ENCODE results near the gene ANKRD65.

Gene ANKRD65

DNA sequence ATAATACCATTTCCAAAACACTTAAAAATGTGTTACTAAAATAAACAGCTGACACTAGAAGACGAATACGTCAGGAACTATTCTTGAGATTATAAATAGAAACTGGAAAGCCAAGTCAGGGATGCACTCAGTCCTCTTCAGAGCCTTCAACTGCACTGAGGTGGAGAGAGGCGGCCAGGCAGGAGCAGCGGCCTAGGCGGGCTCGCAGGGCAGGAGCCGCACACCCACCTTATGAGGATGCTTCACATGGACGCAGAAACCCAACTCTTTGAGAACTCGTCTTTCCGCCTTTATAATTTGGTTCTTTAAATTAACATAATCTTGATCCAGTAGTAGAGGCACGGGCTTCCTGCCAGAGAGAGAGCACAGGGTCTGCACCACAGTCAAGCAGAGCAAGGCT, 25.9 kb downstream of the ANKRD65 start:
- no peak overlapping the region for H3K4me3 ChIP-seq (ENCODE audit: low read length)
- no peak for DNase-seq (ENCODE audit: low read depth)
- TF ChIP-seq, protein P1, sequence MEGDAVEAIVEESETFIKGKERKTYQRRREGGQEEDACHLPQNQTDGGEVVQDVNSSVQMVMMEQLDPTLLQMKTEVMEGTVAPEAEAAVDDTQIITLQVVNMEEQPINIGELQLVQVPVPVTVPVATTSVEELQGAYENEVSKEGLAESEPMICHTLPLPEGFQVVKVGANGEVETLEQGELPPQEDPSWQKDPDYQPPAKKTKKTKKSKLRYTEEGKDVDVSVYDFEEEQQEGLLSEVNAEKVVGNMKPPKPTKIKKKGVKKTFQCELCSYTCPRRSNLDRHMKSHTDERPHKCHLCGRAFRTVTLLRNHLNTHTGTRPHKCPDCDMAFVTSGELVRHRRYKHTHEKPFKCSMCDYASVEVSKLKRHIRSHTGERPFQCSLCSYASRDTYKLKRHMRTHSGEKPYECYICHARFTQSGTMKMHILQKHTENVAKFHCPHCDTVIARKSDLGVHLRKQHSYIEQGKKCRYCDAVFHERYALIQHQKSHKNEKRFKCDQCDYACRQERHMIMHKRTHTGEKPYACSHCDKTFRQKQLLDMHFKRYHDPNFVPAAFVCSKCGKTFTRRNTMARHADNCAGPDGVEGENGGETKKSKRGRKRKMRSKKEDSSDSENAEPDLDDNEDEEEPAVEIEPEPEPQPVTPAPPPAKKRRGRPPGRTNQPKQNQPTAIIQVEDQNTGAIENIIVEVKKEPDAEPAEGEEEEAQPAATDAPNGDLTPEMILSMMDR (conservative IDR thresholded peaks at IDR 0.05; ENCODE audit: low read length) = no peak

DNA sequence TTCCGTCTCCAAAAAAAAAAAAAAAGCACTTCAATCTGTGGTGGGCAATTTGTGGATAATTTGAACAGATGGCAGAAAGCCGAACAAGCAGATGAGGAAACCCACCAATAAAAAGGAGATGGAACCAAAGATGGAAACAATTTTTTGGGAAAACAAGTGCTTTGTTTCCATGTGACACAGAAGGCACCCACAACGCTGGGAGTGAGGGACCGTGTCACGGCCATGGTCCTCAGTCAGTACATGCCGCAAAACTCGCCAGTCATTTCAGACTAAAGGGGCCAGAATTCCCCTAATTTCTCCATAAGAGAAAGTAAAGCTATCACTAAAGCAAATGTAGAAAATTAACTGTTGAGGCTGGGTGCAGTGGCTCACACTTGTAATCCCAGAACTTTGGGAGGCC, 27.0 kb downstream of the ANKRD65 start:
- TF ChIP-seq, protein P1 (conservative IDR thresholded peaks at IDR 0.05; ENCODE audit: low read length) = no peak
- DNase-seq (ENCODE audit: low read depth) = no peak
- no peak overlapping the region for H3K4me3 ChIP-seq (ENCODE audit: low read length)

DNA sequence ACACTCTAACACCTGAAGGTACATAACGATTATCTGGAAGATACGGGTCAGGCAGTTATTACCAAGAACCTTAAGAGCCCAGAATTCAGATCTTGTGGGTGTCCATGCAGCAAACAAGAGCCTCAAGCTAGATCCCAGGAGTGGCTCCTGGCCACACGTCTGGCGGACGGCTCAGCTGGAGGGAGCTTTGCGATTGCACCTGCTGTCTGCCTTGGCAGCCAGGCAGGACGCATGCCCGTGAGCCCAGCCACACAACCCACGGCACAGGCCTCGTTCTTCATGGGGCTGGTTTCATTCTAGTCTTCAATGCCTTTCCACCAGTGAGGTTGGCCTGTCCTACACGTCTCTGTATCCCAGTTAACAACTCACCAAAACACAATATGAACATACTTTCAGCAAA, 27.6 kb downstream of the ANKRD65 start:
- H3K4me3 ChIP-seq (ENCODE audit: low read length) = no peak overlapping the region
- TF ChIP-seq, protein P1 (conservative IDR thresholded peaks at IDR 0.05; ENCODE audit: low read length) = no peak
- DNase-seq (ENCODE audit: low read depth) = no peak

DNA sequence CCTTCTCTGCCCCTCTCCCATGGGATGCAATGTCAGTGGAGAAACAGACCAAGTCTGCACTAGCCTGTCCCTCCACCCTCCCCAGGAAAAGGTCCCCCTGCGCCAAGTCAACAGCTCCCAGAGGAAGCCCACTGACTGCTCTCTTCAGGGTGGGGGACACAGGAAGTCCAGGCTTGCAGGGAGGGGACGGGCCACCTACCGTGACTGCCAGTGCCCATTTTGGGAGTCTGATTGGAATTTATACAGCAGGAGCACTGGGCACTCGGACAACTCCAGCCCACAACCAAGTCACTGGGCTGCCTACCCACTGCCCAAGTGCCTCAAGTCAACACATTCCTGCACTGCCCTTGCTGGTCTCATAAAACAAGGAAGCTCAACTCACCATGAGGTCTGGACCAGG, 28.1 kb downstream of the ANKRD65 start:
- no peak for DNase-seq (ENCODE audit: low read depth)
- no peak overlapping the region for H3K4me3 ChIP-seq (ENCODE audit: low read length)
- TF ChIP-seq, protein P1 (conservative IDR thresholded peaks at IDR 0.05; ENCODE audit: low read length) = no peak

DNA sequence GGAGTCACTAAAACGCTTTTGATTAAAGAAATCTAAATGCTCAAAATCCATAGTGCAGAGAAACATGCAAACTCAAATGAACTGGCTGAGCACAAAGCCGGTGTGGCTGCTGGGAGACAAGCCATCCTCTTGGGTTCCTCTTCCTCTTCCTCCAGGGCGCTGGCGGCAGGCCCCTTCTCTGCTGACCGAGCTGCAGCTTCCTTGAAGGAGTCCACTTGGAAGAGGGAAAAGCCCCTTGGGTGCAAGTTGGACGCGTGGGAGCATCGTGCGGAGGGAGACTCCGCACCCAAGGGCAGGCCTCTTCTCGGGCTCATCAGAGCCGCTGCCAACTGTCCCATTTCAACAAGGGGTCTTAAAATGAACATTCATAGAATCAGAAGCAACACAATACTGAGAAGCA, 29.9 kb downstream of the ANKRD65 start:
- no peak overlapping the region for H3K4me3 ChIP-seq (ENCODE audit: low read length)
- no peak for DNase-seq (ENCODE audit: low read depth)
- TF ChIP-seq, protein P1 (conservative IDR thresholded peaks at IDR 0.05; ENCODE audit: low read length) = no peak

DNA sequence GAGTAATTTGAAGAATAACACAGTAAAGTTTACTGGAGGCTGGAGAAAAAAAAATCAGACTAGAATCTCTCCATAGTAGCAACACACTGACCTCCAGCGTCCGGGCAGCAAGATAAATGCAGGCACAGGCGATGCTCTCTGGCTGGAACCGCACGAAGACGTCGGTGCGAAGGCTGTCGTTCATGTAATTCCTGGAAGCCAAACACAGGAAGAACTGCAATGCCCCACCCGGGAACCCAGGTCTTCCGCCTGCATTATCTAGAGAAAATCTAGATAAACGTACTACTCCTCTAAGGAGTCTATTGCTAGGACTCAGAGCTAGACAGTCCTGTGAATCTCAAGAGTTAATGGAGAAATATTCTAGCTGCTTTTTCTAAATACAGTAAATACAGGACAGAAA, 30.4 kb downstream of the ANKRD65 start:
- TF ChIP-seq, protein P1 (conservative IDR thresholded peaks at IDR 0.05; ENCODE audit: low read length) = no peak
- no peak overlapping the region for H3K4me3 ChIP-seq (ENCODE audit: low read length)
- no peak for DNase-seq (ENCODE audit: low read depth)

DNA sequence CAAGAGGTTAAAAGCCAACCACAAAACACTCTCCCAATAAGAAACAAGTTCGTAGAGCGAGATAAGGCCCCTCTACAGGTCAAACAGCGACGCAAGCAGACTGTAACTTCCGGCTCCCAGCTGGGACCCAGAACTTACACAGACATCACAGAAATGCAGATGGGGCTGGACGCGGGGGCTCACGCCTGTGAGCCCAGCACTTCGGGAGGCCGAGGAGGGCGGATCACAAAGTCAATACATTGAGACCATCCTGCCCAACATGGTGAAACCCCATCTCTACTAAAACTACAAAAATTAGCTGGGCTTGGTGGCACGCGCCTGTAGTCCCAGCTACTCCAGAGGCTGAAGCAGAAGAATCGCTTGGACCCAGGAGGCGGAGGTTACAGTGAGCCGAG, 33.0 kb downstream of the ANKRD65 start:
- no peak overlapping the region for H3K4me3 ChIP-seq (ENCODE audit: low read length)
- DNase-seq (ENCODE audit: low read depth) = no peak
- TF ChIP-seq, protein P1 (conservative IDR thresholded peaks at IDR 0.05; ENCODE audit: low read length) = no peak

All from AG10803 (cell line).